ENCODE data around the gene GPRC5A. TPM values are rescaled to one million over a fixed set of nuclear protein-coding genes. Genes with fewer than 3 reads are reported as not detected.

GPRC5A gene
- total and polyA plus RNA-seq, 2 donors (not counting 3 experiments of a cell fraction or from before 2014, with no cell fraction given) = 22.7 to 86.4 TPM

DNA sequence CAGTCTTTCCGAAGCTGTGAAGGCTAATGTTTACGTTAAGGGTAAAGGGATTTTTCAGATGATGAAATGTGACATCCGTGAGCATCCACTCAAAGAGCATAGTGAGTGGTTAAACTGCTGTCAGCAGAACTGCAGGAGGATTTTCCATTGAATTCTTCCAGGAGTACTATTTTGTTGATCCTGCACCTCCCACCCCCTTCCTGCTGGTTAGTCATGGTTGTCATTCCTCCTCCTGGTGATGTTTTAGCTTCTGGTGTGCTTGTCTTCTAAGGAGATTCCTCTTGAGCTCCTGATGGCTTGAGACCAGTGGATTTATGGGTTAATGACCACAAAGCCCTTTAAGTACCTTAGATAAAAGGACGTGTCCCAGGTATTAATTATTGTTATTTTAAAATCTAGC, 63.0 kb downstream of the GPRC5A start:
- H3K79me2 ChIP-seq (ENCODE audit: control insufficient read depth, insufficient read depth, low read length) = no peaks in the 10 kb centered on the region
- no peaks in the 10 kb centered on the region for H3K27me3 ChIP-seq (ENCODE audit: control insufficient read depth in 2 of 2, insufficient read depth in 2 of 2, low read length in 2 of 2)
- no peaks in the 10 kb centered on the region for H3K9me3 ChIP-seq (replicated peaks; ENCODE audit: control insufficient read depth, insufficient read depth, low read length)
- intact Hi-C loops (cut with micrococcal nuclease) = no loop called here
- H3K36me3 ChIP-seq (ENCODE audit: control insufficient read depth in 2 of 2, extremely low read depth in 1 of 2, insufficient read depth in 2 of 2, low read length in 2 of 2) = peaks cover 0 to 3% of the 10 kb centered on the region in 2 experiments
- TF ChIP-seq POLR2AphosphoS5 (IDR thresholded peaks at IDR 0.05; ENCODE audit: insufficient read depth, low read depth, low read length) (no peak), EZH2 (IDR thresholded peaks at IDR 0.05; ENCODE audit: borderline replicate concordance, low read depth, low read length, severe bottlenecking) (no peak), GATA2 (IDR thresholded peaks at IDR 0.05; ENCODE audit: insufficient read depth, insufficient read length, low read depth, low read length) (no peak), JUN (IDR thresholded peaks at IDR 0.05; ENCODE audit: borderline replicate concordance, insufficient read depth, insufficient read length, low read depth) (no peak), FOS (IDR thresholded peaks at IDR 0.05; ENCODE audit: borderline replicate concordance, insufficient read depth, low read length) (peak; percentile 10)
- FAIRE-seq (peak; percentile 15), DNase-seq (ENCODE audit: low read depth, low spot score) (peak; percentile 16)
- no peak overlapping the region for H3K27ac ChIP-seq (ENCODE audit: insufficient read depth, low read depth, low read length)
- no peak overlapping the region for H3K4me3 ChIP-seq (replicated peaks in 1 of 3; ENCODE audit: insufficient read depth in 1 of 3, low read depth in 1 of 3, low read length in 3 of 3)
- H4K20me1 ChIP-seq (replicated peaks; ENCODE audit: control insufficient read depth, extremely low read depth, insufficient read depth, low read length) = no peaks in the 10 kb centered on the region
- ChIA-PET POLR2A (no interaction called here), CTCF (interaction anchor here (0.7 to 1.4 kb wide), 4 partner anchors 18 to 161 kb away, joined by 3 to 4 read pairs (median 3); no protein-coding TSS in a partner anchor)
- H3K4me2 ChIP-seq (ENCODE audit: insufficient read depth, low read length) = no peak overlapping the region
- no peaks in the 10 kb centered on the region for H3K9me1 ChIP-seq (replicated peaks; ENCODE audit: control insufficient read depth, extremely low read depth, insufficient read depth, low read length)
- H3K9ac ChIP-seq (replicated peaks; ENCODE audit: extremely low read depth, insufficient read depth, low read length) = no peak overlapping the region
- BruUV-seq (replicated peaks) = no TSS peak
- dilution Hi-C loops (cut with MboI; ENCODE audit: extremely low pct_ligation_motif_present, low sequenced_read_pairs) = no loop called here
- H2AFZ ChIP-seq (ENCODE audit: low read depth, low read length) = no peak overlapping the region
- no peaks in the 10 kb centered on the region for H3K4me1 ChIP-seq (ENCODE audit: control insufficient read depth, extremely low read depth, insufficient read depth, low read length)

DNA sequence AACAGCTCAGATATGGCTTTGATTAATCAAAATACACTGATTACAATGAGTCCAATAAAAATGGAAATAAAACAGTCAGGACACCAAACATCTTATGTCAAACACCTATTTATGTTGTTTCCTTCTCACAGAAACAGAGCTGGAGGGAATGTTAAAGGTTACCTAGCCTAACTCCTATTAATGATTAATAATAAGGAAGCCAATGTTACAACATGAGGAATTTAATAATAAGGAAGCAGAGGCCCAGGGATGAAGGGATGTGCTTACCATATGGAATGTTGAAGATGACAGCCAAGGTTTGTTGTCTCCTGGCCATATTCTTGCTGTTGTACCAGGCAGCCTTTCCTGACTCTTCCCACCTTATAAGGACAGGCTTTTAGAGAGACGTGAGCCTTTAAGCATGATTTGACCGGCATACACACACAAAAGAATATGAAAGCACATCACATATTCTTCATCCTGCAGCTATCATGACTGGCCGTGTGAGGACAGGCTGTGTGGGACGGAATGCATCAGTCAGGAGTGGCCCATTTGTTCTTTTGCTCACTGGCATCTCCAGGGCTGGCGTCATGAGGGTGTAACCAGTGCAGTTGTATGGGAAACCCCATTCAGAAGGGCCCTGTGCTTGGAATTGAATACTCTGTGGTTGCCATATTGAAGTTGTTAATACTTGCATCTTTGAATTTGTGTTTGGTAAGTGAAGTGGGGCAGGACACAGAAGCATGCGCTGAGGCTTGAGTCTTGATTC, 63.7 kb downstream of the GPRC5A start:
- Histone ChIP-seq H3K9ac (replicated peaks; ENCODE audit: extremely low read depth, insufficient read depth, low read length) (no peak overlapping the region), H3K4me1 (ENCODE audit: control insufficient read depth, extremely low read depth, insufficient read depth, low read length) (no peaks in the 10 kb centered on the region), H3K79me2 (ENCODE audit: control insufficient read depth, insufficient read depth, low read length) (no peaks in the 10 kb centered on the region), H3K4me3 (replicated peaks in 1 of 3; ENCODE audit: insufficient read depth in 1 of 3, low read depth in 1 of 3, low read length in 3 of 3) (no peak overlapping the region), H3K27ac (ENCODE audit: insufficient read depth, low read depth, low read length) (no peak overlapping the region), H3K9me3 (replicated peaks; ENCODE audit: control insufficient read depth, insufficient read depth, low read length) (no peaks in the 10 kb centered on the region), H4K20me1 (replicated peaks; ENCODE audit: control insufficient read depth, extremely low read depth, insufficient read depth, low read length) (no peaks in the 10 kb centered on the region), H3K27me3 (ENCODE audit: control insufficient read depth in 2 of 2, insufficient read depth in 2 of 2, low read length in 2 of 2) (no peaks in the 10 kb centered on the region), H2AFZ (ENCODE audit: low read depth, low read length) (no peak overlapping the region), H3K9me1 (replicated peaks; ENCODE audit: control insufficient read depth, extremely low read depth, insufficient read depth, low read length) (no peaks in the 10 kb centered on the region), H3K36me3 (ENCODE audit: control insufficient read depth in 2 of 2, extremely low read depth in 1 of 2, insufficient read depth in 2 of 2, low read length in 2 of 2) (no peaks in the 10 kb centered on the region), H3K4me2 (ENCODE audit: insufficient read depth, low read length) (no peak overlapping the region)
- FAIRE-seq (no peak), DNase-seq (ENCODE audit: low read depth, low spot score) (no peak)
- CTCF ChIA-PET = interaction anchor here (1.2 to 1.4 kb wide), 3 partner anchors 18 to 35 kb away, joined by 3 to 4 read pairs (median 3); no protein-coding TSS in a partner anchor
- intact Hi-C loops (cut with micrococcal nuclease) (no loop called here), dilution Hi-C loops (cut with MboI; ENCODE audit: extremely low pct_ligation_motif_present, low sequenced_read_pairs) (no loop called here)
- TF ChIP-seq POLR2AphosphoS5 (IDR thresholded peaks at IDR 0.05; ENCODE audit: insufficient read depth, low read depth, low read length) (no peak), JUN (IDR thresholded peaks at IDR 0.05; ENCODE audit: borderline replicate concordance, insufficient read depth, insufficient read length, low read depth) (no peak), MYC (IDR thresholded peaks at IDR 0.05; ENCODE audit: low read depth, low read length) (no peak), GATA2 (IDR thresholded peaks at IDR 0.05; ENCODE audit: insufficient read depth, insufficient read length, low read depth, low read length) (no peak), FOS (IDR thresholded peaks at IDR 0.05; ENCODE audit: borderline replicate concordance, insufficient read depth, low read length) (no peak), EZH2 (IDR thresholded peaks at IDR 0.05; ENCODE audit: borderline replicate concordance, low read depth, low read length, severe bottlenecking) (no peak), POLR2A (IDR thresholded peaks at IDR 0.05; ENCODE audit: low read depth, low read length) (no peak)
- TF ChIP-seq, protein P1, sequence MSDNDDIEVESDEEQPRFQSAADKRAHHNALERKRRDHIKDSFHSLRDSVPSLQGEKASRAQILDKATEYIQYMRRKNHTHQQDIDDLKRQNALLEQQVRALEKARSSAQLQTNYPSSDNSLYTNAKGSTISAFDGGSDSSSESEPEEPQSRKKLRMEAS (IDR thresholded peaks at IDR 0.05; ENCODE audit: insufficient read depth, insufficient read length) = no peak
- TF ChIP-seq, protein P2, sequence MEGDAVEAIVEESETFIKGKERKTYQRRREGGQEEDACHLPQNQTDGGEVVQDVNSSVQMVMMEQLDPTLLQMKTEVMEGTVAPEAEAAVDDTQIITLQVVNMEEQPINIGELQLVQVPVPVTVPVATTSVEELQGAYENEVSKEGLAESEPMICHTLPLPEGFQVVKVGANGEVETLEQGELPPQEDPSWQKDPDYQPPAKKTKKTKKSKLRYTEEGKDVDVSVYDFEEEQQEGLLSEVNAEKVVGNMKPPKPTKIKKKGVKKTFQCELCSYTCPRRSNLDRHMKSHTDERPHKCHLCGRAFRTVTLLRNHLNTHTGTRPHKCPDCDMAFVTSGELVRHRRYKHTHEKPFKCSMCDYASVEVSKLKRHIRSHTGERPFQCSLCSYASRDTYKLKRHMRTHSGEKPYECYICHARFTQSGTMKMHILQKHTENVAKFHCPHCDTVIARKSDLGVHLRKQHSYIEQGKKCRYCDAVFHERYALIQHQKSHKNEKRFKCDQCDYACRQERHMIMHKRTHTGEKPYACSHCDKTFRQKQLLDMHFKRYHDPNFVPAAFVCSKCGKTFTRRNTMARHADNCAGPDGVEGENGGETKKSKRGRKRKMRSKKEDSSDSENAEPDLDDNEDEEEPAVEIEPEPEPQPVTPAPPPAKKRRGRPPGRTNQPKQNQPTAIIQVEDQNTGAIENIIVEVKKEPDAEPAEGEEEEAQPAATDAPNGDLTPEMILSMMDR (IDR thresholded peaks at IDR 0.05; ENCODE audit: extremely low read depth in 1 of 2, insufficient read depth in 1 of 2, low read depth in 1 of 2, low read length in 2 of 2) = no peak
- no TSS peak for BruUV-seq (replicated peaks)
- POLR2A ChIA-PET = no interaction called here
